Measurements from ENCODE around the gene CCDC170. TPM values are rescaled to one million over a fixed set of nuclear protein-coding genes. Genes with fewer than 3 reads are reported as not detected.

The CCDC170 gene
- total RNA-seq, 1 donor from 2014 or later, result 0.07 TPM

- no peaks in the 10 kb centered on the region for H3K9me3 Mint-ChIP-seq
- H3K27me3 Mint-ChIP-seq (ENCODE audit: insufficient read depth, low read depth), result peaks cover 14% of the 10 kb centered on the region
- Histone ChIP-seq H3K9ac (peak overlapping the region; percentile 26), H3K36me3 (no peaks in the 10 kb centered on the region), H3K4me2 (peak overlapping the region; percentile 97), H3K79me2 (ENCODE audit: low read depth) (no peaks in the 10 kb centered on the region), H3K27ac (no peak overlapping the region), H3K9me3 (ENCODE audit: low read depth) (no peaks in the 10 kb centered on the region), H3F3A (ENCODE audit: low read depth) (no peaks in the 10 kb centered on the region), H4K20me1 (ENCODE audit: low read depth) (no peaks in the 10 kb centered on the region), H3K4me1 (no peaks in the 10 kb centered on the region), H3K4me3 (peak overlapping the region; percentile 80), H2AFZ (replicated peaks) (peak overlapping the region; percentile 99), H3K27me3 (peaks cover 59% of the 10 kb centered on the region)
- no peak overlapping the region for H3K27ac Mint-ChIP-seq
- DNase-seq (ENCODE audit: low spot score), result peak; percentile 61
- H3K36me3 Mint-ChIP-seq, result no peaks in the 10 kb centered on the region
- H3K4me1 Mint-ChIP-seq, result peaks cover 6% of the 10 kb centered on the region
- H3K4me3 Mint-ChIP-seq, result peak overlapping the region; percentile 85
- TF ChIP-seq CTCF (IDR thresholded peaks at IDR 0.05) (no peak), EZH2phosphoT487 (IDR thresholded peaks at IDR 0.05) (peak; percentile 58), EZH2 (IDR thresholded peaks at IDR 0.05) (peak; percentile 66)
Observed at GRCh38 chr6:151494235-151494935, 568 bp downstream of the CCDC170 start.

- DNase-seq (ENCODE audit: low spot score), result no peak
- H3K9me3 Mint-ChIP-seq, result no peaks in the 10 kb centered on the region
- peak overlapping the region; percentile 80 for H3K4me3 ChIP-seq
- H3K4me3 Mint-ChIP-seq, result peak overlapping the region; percentile 85
- no peak overlapping the region for H3K27ac Mint-ChIP-seq
- peak overlapping the region; percentile 99 for H2AFZ ChIP-seq (replicated peaks)
- TF ChIP-seq EZH2 (IDR thresholded peaks at IDR 0.05), result no peak
- TF ChIP-seq EZH2phosphoT487 (IDR thresholded peaks at IDR 0.05), result no peak
- no peaks in the 10 kb centered on the region for H3K9me3 ChIP-seq (ENCODE audit: low read depth)
- no peaks in the 10 kb centered on the region for H3K36me3 Mint-ChIP-seq
- no peaks in the 10 kb centered on the region for H3K79me2 ChIP-seq (ENCODE audit: low read depth)
- no peaks in the 10 kb centered on the region for H3K4me1 ChIP-seq
- peaks cover 59% of the 10 kb centered on the region for H3K27me3 ChIP-seq
- H3K4me1 Mint-ChIP-seq, result peaks cover 6% of the 10 kb centered on the region
- no peaks in the 10 kb centered on the region for H3F3A ChIP-seq (ENCODE audit: low read depth)
- peak overlapping the region; percentile 97 for H3K4me2 ChIP-seq
- no peak overlapping the region for H3K9ac ChIP-seq
- H3K27ac ChIP-seq, result no peak overlapping the region
- no peaks in the 10 kb centered on the region for H4K20me1 ChIP-seq (ENCODE audit: low read depth)
- H3K27me3 Mint-ChIP-seq (ENCODE audit: insufficient read depth, low read depth), result peaks cover 14% of the 10 kb centered on the region
- no peaks in the 10 kb centered on the region for H3K36me3 ChIP-seq
Observed at GRCh38 chr6:151494936-151495320, 1.1 kb downstream of the CCDC170 start.

GRCh38 chr6:151495380-151495779 lies 1.6 kb downstream of the CCDC170 start:
- DNase-seq (ENCODE audit: low spot score), result no peak
- Histone ChIP-seq H3K9ac (no peak overlapping the region), H3K4me2 (no peak overlapping the region), H3K27ac (no peak overlapping the region), H3K36me3 (no peaks in the 10 kb centered on the region), H2AFZ (replicated peaks) (no peak overlapping the region), H3K9me3 (ENCODE audit: low read depth) (no peaks in the 10 kb centered on the region), H3K4me1 (no peaks in the 10 kb centered on the region), H3K4me3 (no peak overlapping the region), H3F3A (ENCODE audit: low read depth) (no peaks in the 10 kb centered on the region), H3K79me2 (ENCODE audit: low read depth) (no peaks in the 10 kb centered on the region), H4K20me1 (ENCODE audit: low read depth) (no peaks in the 10 kb centered on the region), H3K27me3 (peaks cover 59% of the 10 kb centered on the region)
- Mint-ChIP-seq H3K4me1 (peaks cover 6% of the 10 kb centered on the region), H3K9me3 (no peaks in the 10 kb centered on the region), H3K27me3 (ENCODE audit: insufficient read depth, low read depth) (peaks cover 14% of the 10 kb centered on the region), H3K4me3 (peak overlapping the region; percentile 42), H3K36me3 (no peaks in the 10 kb centered on the region), H3K27ac (no peak overlapping the region)
- no peak for TF ChIP-seq CTCF (IDR thresholded peaks at IDR 0.05)
- no peak for TF ChIP-seq EZH2 (IDR thresholded peaks at IDR 0.05)
- no peak for TF ChIP-seq EZH2phosphoT487 (IDR thresholded peaks at IDR 0.05)

GRCh38 chr6:151497905-151498304 lies 4.1 kb downstream of the CCDC170 start:
- Histone ChIP-seq H3K9me3 (ENCODE audit: low read depth) (no peaks in the 10 kb centered on the region), H4K20me1 (ENCODE audit: low read depth) (no peaks in the 10 kb centered on the region), H3K79me2 (ENCODE audit: low read depth) (no peaks in the 10 kb centered on the region), H3K36me3 (no peaks in the 10 kb centered on the region), H3K27ac (no peak overlapping the region), H3K9ac (no peak overlapping the region), H3K4me1 (no peaks in the 10 kb centered on the region), H3K27me3 (peaks cover 41% of the 10 kb centered on the region), H2AFZ (replicated peaks) (no peak overlapping the region), H3K4me2 (no peak overlapping the region), H3K4me3 (no peak overlapping the region), H3F3A (ENCODE audit: low read depth) (no peaks in the 10 kb centered on the region)
- no peaks in the 10 kb centered on the region for H3K36me3 Mint-ChIP-seq
- no peak overlapping the region for H3K4me3 Mint-ChIP-seq
- H3K9me3 Mint-ChIP-seq, result no peaks in the 10 kb centered on the region
- no peak for TF ChIP-seq EZH2phosphoT487 (IDR thresholded peaks at IDR 0.05)
- no peak for TF ChIP-seq EZH2 (IDR thresholded peaks at IDR 0.05)
- no peak for TF ChIP-seq CTCF (IDR thresholded peaks at IDR 0.05)
- no peak overlapping the region for H3K27ac Mint-ChIP-seq
- no peak for DNase-seq (ENCODE audit: low spot score)
- peaks cover 11% of the 10 kb centered on the region for H3K27me3 Mint-ChIP-seq (ENCODE audit: insufficient read depth, low read depth)
- peaks cover 9% of the 10 kb centered on the region for H3K4me1 Mint-ChIP-seq

Data from neural progenitor cell (in vitro differentiated cells).